OCI-LY7 (cell line): ENCODE results near the gene KRT72. TPM values are rescaled to one million over a fixed set of nuclear protein-coding genes. Genes with fewer than 3 reads are reported as not detected.

ENCODE experiments used
- BruUV-seq: library from RNA; stranded (reverse); fragments of 400-500 nt; replicated peaks from 2 replicates; lab custom pipeline; 2021; lab: Mats Ljungman, UMichigan
- CTCF ChIA-PET: fragments of 300-600 bp; sonication (Branson Sonifier 250); formaldehyde crosslinking; loops from one replicate; lab custom pipeline; 2022; ENCODE audit warnings: antibody characterized with exemption; ENCODE audit not compliant: unreplicated experiment; lab: Charles Lee
- POLR2A ChIA-PET: fragments of 300-600 bp; sonication (Branson Sonifier 250); formaldehyde crosslinking; loops from one replicate; lab custom pipeline; 2022; ENCODE audit warnings: antibody characterized with exemption; lab: Charles Lee
- DNase-seq: peaks from one replicate; pipeline ENCODE4 v3.0.0-alpha.2; 2015; ENCODE audit warnings: low spot score
- H2AFZ ChIP-seq: fragments of 200-600 bp; sonication (generic), shearing (Covaris generic); 2 replicates; pipeline ENCODE4 v1.6.1; 2014; ENCODE audit warnings: mild to moderate bottlenecking, antibody characterized with exemption, low read length, moderate library complexity
- H3K27ac ChIP-seq: fragments of 200-600 bp; sonication (generic); 2 replicates; pipeline ENCODE4 v1.5.1; 2014; ENCODE audit warnings: mixed run types, low read depth, mild to moderate bottlenecking, moderate library complexity, low read length, inconsistent platforms; ENCODE audit not compliant: poor library complexity, severe bottlenecking
- H3K36me3 ChIP-seq: fragments of 200-600 bp; sonication (generic); 2 replicates; pipeline ENCODE4 v1.6.1; 2014; ENCODE audit warnings: mild to moderate bottlenecking, antibody characterized with exemption, low read length, moderate library complexity, mixed read lengths; ENCODE audit not compliant: insufficient read depth
- H3K4me1 ChIP-seq: fragments of 200-600 bp; sonication (generic); 2 replicates; pipeline ENCODE4 v1.5.1; 2014; ENCODE audit warnings: mild to moderate bottlenecking, low read length; ENCODE audit not compliant: insufficient read depth, poor library complexity, severe bottlenecking
- H3K4me2 ChIP-seq: fragments of 200-600 bp; sonication (generic); 2 replicates; pipeline ENCODE4 v1.6.1; 2014; ENCODE audit warnings: mild to moderate bottlenecking, low read length
- H3K4me3 ChIP-seq: fragments of 200-600 bp; sonication (generic); 2 replicates; pipeline ENCODE4 v1.5.1; 2014; ENCODE audit warnings: mild to moderate bottlenecking, low read depth, low read length; ENCODE audit not compliant: poor library complexity, severe bottlenecking
- H3K79me2 ChIP-seq: fragments of 200-600 bp; sonication (generic); 2 replicates; pipeline ENCODE4 v1.6.1; 2016; ENCODE audit warnings: low read depth, mild to moderate bottlenecking, low read length, moderate library complexity, mixed read lengths; ENCODE audit not compliant: insufficient read depth
- H3K9me2 ChIP-seq: fragments of 200-600 bp; sonication (generic); 2 replicates; pipeline ENCODE4 v1.6.1; 2016; ENCODE audit warnings: mild to moderate bottlenecking, low read length, mixed read lengths; ENCODE audit not compliant: insufficient read depth
- H3K9me3 ChIP-seq: fragments of 200-600 bp; sonication (generic); 2 replicates; pipeline ENCODE4 v1.6.1; 2014; ENCODE audit warnings: mild to moderate bottlenecking, mixed run types, low read length, mixed read lengths
- H4K20me1 ChIP-seq: fragments of 200-600 bp; sonication (generic); 2 replicates; pipeline ENCODE4 v1.6.1; 2014; ENCODE audit warnings: mild to moderate bottlenecking, antibody characterized with exemption, low read length, moderate library complexity, mixed read lengths; ENCODE audit not compliant: insufficient read depth
- CTCF ChIP-seq: fragments of 200-600 bp; sonication (generic); conservative IDR thresholded peaks from 2 replicates; pipeline ENCODE4 v1.5.1; 2014; ENCODE audit warnings: mild to moderate bottlenecking, antibody characterized with exemption, low read length, moderate library complexity, mixed read lengths
- EZH2phosphoT487 ChIP-seq: fragments of 200-600 bp; sonication (generic); IDR thresholded peaks from 2 replicates; pipeline ENCODE4 v1.6.1; 2018; ENCODE audit warnings: low read depth, borderline replicate concordance, mild to moderate bottlenecking, mixed run types, antibody characterized with exemption, low read length, moderate library complexity, mixed read lengths
- intact Hi-C: fragments of 100-400 bp; cut with micrococcal nuclease; formaldehyde crosslinking; loops from one replicate; pipeline ENCODE4 v1.10.0; 2022; ENCODE audit not compliant: unreplicated experiment
- total RNA-seq, 2 experiments: library from RNA; depleted of rRNA in 1 of 2; stranded (reverse); fragments of >200 nt in 1 of 2; shearing (Covaris generic) in 1 of 2; gene quantifications; 2 replicates each; pipeline ENCODE4 v1.2.3, GENCODE V29; 2014 to 2022

KRT72 gene
- total RNA-seq, 2 experiments from 2014 or later: not detected

DNA sequence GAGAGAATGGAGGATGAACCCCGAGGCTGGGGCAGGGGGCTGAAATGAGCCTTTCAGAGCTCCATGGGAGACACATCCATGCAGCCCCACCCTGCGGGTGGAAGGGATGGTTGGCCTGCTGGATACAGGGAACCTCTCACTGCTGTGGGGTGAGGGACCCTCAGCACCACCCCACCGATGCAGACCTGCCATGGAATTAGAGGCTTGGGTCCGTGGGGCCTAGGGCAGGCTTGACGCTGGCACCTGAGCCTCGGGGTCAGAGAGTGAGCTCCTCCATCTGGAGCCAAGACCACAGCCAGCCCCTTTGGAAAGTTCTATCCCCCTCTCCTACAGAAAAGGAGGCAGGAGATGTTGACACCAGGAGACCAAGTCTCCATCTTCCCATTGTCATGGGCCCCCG is 20.2 kb downstream of the KRT72 start:
- DNase-seq: no peak
- Histone ChIP-seq H3K4me3 (no peak overlapping the region), H3K4me2 (no peak overlapping the region), H3K9me3 (no peaks in the 10 kb centered on the region), H3K36me3 (no peaks in the 10 kb centered on the region), H3K27ac (no peak overlapping the region), H3K9me2 (no peaks in the 10 kb centered on the region), H2AFZ (no peak overlapping the region), H3K4me1 (no peaks in the 10 kb centered on the region), H4K20me1 (no peaks in the 10 kb centered on the region), H3K79me2 (no peaks in the 10 kb centered on the region)
- intact Hi-C loops: no loop called here
- BruUV-seq: no TSS peak
- ChIA-PET CTCF (no interaction called here), POLR2A (no interaction called here)
- no peak for TF ChIP-seq EZH2phosphoT487
- TF ChIP-seq CTCF: no peak

DNA sequence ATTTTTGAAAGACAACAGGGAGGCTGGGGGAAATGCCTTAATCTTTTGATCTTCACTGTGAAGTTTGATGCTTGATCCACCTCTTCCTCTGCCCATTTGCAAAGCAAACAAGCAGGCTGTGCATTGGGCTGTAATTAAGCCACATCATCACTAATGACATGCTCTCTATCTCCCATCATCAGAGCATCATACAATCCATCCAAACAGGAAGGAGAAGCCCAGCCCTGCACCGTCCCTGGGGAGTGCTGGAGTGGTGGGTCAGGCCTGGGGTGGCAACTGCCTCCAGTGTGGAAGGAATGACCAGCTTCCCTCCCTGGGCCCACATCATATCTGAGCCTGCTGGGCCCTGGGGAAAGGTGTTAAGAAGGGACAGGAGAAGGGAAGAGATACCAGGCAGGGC is 20.8 kb downstream of the KRT72 start:
- CTCF ChIA-PET: no interaction called here
- H4K20me1 ChIP-seq: no peaks in the 10 kb centered on the region
- H3K27ac ChIP-seq: no peak overlapping the region
- TF ChIP-seq EZH2phosphoT487: no peak
- TF ChIP-seq CTCF: no peak
- H3K79me2 ChIP-seq: no peaks in the 10 kb centered on the region
- no TSS peak for BruUV-seq
- POLR2A ChIA-PET: interaction anchor here (0.5 kb wide), 1 partner anchor 236 kb away, joined by 3 read pairs; no protein-coding TSS in a partner anchor
- no peak overlapping the region for H2AFZ ChIP-seq
- intact Hi-C loops: no loop called here
- no peak overlapping the region for H3K4me3 ChIP-seq
- DNase-seq: no peak
- no peaks in the 10 kb centered on the region for H3K9me2 ChIP-seq
- no peaks in the 10 kb centered on the region for H3K36me3 ChIP-seq
- H3K4me1 ChIP-seq: no peaks in the 10 kb centered on the region
- H3K4me2 ChIP-seq: no peak overlapping the region
- no peaks in the 10 kb centered on the region for H3K9me3 ChIP-seq

GRCh38 chr12:52579468-52580465 is 21.5 kb downstream of the KRT72 start:
- H3K79me2 ChIP-seq: no peaks in the 10 kb centered on the region
- intact Hi-C loops: no loop called here
- H3K9me2 ChIP-seq: no peaks in the 10 kb centered on the region
- TF ChIP-seq CTCF (no peak), EZH2phosphoT487 (no peak)
- no peaks in the 10 kb centered on the region for H3K36me3 ChIP-seq
- CTCF ChIA-PET: interaction anchor here (0.5 kb wide), 1 partner anchor 398 kb away, joined by 7 read pairs; no protein-coding TSS in a partner anchor
- no peak for DNase-seq
- no peak overlapping the region for H2AFZ ChIP-seq
- BruUV-seq: no TSS peak
- H4K20me1 ChIP-seq: no peaks in the 10 kb centered on the region
- H3K9me3 ChIP-seq: no peaks in the 10 kb centered on the region
- H3K4me2 ChIP-seq: no peak overlapping the region
- H3K4me3 ChIP-seq: no peak overlapping the region
- no peaks in the 10 kb centered on the region for H3K4me1 ChIP-seq
- POLR2A ChIA-PET: interaction anchor here (0.5 to 0.6 kb wide), 2 partner anchors 237 to 276 kb away, joined by 3 read pairs; no protein-coding TSS in a partner anchor
- H3K27ac ChIP-seq: no peak overlapping the region
